GM19468 (cell line): ENCODE measurements around the gene SLC35E4.
"Not testable (repeated sequence)": the region's sequence is repeated elsewhere in the genome, so short reads cannot be mapped to it uniquely, and the experiment has no call there.

Experiments
- ATAC-seq: cut with Tn5 transposase; IDR thresholded peaks from one replicate; pipeline ENCODE4 v1.9.1; 2021; ENCODE audit warnings: mild to moderate bottlenecking, moderate library complexity, moderate number of reproducible peaks; ENCODE audit not compliant: unreplicated experiment; ENCODE audit errors: extremely low read depth

Gene SLC35E4, protein sequence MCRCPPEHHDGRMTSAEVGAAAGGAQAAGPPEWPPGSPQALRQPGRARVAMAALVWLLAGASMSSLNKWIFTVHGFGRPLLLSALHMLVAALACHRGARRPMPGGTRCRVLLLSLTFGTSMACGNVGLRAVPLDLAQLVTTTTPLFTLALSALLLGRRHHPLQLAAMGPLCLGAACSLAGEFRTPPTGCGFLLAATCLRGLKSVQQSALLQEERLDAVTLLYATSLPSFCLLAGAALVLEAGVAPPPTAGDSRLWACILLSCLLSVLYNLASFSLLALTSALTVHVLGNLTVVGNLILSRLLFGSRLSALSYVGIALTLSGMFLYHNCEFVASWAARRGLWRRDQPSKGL

DNA sequence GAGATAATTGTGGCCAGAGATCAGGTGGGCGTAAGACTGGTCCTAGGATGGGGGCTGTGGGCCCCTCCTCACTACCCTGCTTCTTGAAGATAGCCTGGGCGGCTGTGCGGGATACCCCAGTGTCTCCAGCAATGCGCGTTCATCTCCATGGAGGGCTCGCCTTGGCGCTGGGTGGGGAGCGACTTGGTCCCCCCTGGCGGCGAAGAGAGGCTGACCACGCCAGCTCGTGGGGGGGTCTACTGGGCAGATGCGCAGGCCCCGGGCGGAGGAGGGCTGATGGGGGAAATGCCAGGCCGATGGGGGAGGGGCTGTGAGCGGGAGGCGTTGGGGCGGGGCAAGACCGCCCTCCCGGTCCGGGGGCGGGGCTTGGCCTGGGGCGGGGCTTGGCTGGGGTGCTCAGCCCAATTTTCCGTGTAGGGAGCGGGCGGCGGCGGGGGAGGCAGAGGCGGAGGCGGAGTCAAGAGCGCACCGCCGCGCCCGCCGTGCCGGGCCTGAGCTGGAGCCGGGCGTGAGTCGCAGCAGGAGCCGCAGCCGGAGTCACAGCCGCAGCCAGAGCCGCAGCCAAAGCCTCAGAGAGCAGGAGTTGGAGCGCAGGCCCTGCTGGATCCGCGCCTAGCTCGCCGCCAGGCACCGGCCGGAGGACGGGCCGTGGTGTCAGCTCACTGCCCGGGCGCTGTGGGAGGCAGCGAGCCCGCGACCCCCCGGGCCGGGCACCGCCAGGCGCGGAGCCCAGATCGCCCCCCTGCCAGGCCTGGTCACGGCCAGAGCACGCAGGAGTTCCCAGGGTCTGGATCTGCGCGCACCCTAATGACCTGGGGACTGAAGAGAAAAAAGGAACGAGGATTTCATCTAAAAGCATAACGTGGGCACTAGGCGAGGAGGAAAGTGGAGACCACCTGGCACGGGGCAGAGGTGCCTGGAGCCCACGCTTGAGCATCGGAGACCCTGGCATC, at the start of gene SLC35E4:
SLC35E4 (plus strand) TSS at position 509 of the 953 bp plus-strand sequence. CDS start 670 bp downstream, outside the sequence.
- peak; percentile 21 for ATAC-seq

GRCh38 chr22:30586414-30586813, 49.2 kb upstream of the SLC35E4 start:
- no peak for ATAC-seq

DNA sequence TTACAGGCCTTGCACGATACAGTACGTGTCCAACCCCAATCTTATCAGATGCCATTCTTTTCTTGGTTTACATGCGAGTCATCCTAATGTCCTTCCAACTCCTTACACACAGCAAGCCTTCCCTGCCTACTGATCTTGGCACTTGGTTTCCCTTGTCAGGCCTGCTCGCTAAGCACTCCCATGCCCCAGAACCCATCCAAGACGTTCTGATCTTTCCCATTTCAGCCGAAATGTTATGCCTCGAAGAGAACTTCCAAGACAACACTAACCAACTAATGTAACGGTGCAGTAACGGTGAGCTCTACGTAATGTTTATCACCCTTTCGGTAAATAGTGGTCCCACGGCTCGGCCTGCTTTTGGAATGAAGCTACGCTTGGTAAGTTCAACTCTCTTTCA, 44.4 kb upstream of the SLC35E4 start:
- ATAC-seq, result no peak

DNA sequence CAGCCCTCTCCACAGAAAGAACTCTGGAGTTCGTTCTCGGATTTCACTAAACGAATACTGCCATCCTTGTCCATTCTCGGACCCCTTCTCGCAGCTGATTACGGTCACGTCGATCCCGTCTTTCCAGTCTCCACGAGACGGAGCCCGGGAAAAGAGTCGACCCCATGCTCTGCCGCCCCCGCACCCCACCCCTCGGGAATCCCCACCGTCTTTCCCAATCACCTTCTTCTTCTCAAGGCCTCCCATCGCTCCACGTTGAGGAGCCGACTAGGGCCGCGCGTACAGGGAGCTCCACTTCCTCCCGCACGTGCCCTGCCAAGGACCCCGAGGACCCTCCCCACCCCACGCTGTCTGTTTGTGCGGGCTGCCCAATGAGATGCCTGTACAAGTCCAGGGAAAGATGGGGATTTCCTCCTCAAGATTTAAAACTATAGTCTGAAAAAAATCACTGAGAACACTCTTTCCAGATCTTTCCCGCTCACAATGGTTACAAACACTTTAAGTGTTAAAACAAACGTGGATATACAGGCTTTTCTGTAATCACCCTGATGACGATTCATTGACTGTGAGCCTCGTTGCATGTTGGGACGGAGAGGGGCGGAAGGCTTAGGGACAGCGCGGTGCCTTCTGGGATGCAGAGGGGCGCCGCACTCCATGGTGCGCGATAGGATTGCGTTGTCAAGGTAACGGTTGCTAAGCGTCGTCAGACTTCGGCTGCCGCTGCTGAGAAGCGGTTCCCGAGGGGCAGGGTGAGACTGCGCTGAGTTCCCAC, 43.8 kb upstream of the SLC35E4 start, which contains the start of gene PES1:
PES1 (minus strand) TSS at position 323 of the 772 bp plus-strand sequence; CDS start at position 246, 77 bp downstream.
- peak; percentile 76 for ATAC-seq

DNA sequence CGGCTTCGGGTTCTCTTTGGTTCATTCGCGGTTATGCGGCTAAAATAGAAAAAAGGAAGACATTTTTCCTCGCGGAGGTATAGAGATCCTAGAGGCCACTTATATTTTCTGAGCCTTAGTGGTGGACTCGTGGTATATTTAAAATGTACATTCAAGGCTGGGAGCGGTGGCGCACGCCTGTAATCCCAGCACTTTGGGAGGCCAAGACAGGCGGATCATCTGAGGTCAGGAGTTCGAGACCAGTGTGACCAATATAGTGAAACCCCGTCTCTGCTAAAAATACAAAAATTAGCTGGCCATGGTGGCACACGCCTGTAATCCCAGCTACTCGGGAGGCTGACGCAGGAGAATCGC, 43.2 kb upstream of the SLC35E4 start:
- not testable (repeated sequence) for ATAC-seq

- ATAC-seq, result no peak
Measured at GRCh38 chr22:30596199-30596598, 39.4 kb upstream of the SLC35E4 start.

GRCh38 chr22:30596886-30597285, 38.7 kb upstream of the SLC35E4 start:
- ATAC-seq, result no peak

- ATAC-seq, result no peak
Measured at GRCh38 chr22:30598986-30599385, 36.6 kb upstream of the SLC35E4 start.

- ATAC-seq, result no peak
Measured at GRCh38 chr22:30600921-30601320, 34.7 kb upstream of the SLC35E4 start.

GRCh38 chr22:30601464-30601863, 34.1 kb upstream of the SLC35E4 start:
- ATAC-seq, result no peak

DNA sequence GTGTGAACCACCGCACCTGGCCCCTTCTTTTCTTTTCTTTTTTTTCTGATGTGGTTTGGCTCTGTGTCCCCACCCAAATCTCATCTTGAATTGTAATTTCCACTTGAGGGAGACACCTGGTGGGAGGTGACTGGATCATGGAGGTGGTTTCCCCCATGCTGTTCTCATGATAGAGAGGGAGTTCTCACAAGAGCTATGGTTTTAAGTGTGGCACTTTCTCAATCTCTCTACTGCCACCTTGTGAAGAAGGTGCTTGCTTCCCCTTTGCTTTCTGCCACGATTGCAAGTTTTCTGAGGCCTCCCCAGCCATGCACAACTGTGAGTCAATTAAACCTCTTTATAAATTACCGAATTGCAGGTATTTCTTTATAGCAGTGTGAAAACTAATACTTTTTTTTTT, 33.5 kb upstream of the SLC35E4 start:
- ATAC-seq, result no peak

GRCh38 chr22:30603801-30604200, 31.8 kb upstream of the SLC35E4 start:
- no peak for ATAC-seq

DNA sequence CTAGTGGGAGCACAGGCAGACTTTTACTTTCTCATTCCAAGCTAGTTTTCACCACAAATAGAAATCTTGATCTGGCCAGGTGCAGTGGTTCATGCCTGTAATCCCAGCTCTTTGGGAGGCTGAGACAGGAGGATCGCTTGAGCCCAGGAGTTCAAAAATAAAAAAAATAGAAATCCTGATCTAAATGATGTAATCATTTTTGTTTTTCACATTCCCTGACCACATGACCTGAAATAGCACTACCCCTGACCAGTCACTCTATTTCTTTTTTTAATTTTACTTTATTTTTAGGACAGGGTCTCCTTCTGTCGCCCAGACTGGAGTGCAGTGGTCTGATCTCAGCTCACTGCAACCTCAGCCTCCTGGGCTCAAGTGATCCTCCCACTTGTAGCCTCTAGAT, 30.9 kb upstream of the SLC35E4 start:
- no peak for ATAC-seq

DNA sequence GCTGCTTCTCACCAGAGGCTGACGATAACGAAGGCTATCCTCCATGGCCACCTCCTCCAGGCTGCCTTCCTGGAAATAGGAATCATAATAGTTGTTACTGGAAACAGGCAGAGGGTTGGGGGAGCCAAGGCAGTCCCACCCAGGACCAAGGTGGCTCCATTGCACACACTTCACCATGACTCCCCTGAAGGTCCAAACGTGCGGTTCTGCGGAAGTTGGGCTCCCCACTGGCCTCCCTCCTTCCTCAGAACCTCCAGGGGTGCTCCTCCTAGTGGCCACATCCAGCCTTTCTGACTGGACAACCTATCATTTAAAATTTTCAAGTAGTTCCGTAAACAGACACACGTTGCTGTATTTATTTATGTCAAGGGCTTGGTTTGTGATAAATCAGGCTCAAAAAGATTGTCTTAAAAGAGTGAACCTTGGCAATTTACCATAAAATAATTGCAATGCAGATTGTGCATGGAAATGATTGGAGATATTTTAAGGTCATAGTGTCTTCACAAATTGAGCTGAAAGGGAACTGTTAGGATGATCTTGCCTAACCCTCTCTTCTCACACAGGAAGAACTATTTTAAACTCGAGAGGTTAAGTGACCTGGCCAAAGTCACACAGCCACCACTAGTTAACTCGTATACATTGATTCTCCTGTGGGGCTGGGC, 30.0 kb upstream of the SLC35E4 start:
- ATAC-seq, result no peak

DNA sequence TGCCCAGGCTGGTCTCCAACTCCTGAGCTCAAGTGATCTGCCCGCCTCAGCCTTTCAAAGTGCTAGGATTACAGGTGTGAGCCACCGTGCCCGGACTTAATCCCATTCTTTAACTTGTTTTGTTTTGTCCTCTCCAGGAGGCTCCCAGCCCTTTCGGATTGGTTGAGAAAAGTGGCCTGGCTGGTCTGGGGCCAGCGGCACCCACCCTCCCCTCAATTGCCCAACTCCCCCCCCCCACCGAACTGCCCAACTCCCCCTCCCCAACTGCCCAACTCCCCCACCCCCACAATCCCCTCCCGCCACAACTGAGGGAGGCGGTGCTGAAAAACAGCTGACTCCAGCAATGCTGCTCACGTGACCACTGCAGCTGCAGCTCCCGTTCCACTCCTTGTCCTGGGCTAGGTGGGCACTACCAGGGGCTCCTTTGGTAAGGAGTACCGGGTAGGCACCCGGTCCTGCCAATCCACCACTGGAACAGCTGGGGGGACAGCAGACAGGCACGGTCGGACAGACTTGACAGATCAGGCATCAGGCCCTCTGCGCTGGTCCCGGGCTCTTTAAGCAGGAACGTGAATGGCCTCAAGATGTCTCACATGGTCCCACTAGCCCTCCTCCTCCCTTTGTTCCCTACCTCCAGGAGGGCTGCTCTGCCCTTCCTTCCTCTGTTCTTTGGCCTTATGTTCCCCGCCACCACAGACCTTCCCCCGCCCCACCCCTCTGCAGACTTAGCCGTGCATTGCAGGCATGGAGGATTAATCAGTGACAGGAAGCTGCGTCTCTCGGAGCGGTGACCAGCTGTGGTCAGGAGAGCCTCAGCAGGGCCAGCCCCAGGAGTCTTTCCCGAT, 28.9 kb upstream of the SLC35E4 start, which contains the start of gene TCN2:
TCN2 (plus strand) TSS at position 720 of the 845 bp plus-strand sequence. CDS start 158 bp downstream, outside the sequence.
- ATAC-seq, result no peak

- no peak for ATAC-seq
Measured at GRCh38 chr22:30607300-30607930, 28.2 kb upstream of the SLC35E4 start.

GRCh38 chr22:30607939-30608338, 27.6 kb upstream of the SLC35E4 start:
- no peak for ATAC-seq
